HG03064 (cell line): ENCODE data around the gene GRM1.

Experiments used
- ATAC-seq: cut with Tn5 transposase; IDR thresholded peaks from one replicate; pipeline ENCODE4 v1.9.1; 2021; ENCODE audit warnings: low read depth; ENCODE audit not compliant: unreplicated experiment

Gene GRM1

DNA sequence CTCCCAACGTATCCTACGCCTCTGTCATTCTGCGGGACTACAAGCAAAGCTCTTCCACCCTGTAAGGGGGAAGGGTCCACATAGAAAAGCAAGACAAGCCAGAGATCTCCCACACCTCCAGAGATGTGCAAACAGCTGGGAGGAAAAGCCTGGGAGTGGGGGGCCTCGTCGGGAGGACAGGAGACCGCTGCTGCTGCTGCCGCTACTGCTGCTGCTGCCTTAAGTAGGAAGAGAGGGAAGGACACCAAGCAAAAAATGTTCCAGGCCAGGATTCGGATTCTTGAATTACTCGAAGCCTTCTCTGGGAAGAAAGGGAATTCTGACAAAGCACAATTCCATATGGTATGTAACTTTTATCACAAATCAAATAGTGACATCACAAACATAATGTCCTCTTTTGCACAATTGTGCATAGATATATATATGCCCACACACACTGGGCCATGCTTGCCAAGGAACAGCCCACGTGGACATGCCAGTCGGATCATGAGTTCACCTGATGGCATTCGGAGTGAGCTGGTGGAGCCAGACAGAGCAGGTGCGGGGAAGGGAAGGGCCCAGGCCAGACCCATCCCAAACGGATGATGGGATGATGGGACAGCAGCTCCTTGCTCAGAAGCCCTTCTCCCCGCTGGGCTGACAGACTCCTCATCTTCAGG, 406.0 kb downstream of the GRM1 start:
- no peak for ATAC-seq

DNA sequence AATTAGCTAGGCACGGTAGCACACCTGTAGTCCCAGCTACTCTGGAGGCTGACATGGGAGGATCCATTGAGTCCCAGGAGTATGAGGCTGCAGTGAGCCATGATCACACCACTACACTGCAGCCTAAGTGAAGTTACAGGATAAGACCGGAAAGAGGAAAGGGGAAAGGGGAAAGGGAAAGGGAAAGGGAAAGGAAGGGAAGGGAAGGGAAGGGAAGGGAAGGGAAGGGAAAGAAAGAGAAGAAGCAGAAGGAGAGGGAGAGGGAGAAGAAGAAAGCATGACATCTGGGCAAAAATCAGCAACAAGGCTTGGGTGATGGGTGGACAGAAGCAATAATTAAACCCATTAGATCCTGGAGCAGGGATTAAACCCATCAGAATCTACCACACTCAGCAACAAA, 413.0 kb downstream of the GRM1 start:
- ATAC-seq: no peak

DNA sequence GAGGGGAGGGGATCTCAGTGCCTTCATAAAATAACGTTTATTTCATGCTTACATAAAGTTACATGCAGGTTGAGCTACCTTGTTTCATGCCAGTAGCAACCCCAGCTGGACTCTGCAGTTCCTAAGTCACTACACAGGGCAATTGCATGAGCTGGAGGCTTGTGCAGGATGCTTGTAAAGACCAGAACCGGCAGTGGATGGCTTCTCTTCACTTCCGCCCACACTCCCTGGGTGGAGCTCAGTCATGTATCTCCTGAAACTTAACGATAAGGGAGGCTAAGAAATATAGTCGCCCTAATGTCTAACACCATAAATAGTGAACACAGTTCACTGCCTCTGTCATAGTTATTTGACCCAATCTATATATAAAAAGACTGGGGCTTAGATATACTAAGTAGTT, 415.3 kb downstream of the GRM1 start:
- no peak for ATAC-seq

DNA sequence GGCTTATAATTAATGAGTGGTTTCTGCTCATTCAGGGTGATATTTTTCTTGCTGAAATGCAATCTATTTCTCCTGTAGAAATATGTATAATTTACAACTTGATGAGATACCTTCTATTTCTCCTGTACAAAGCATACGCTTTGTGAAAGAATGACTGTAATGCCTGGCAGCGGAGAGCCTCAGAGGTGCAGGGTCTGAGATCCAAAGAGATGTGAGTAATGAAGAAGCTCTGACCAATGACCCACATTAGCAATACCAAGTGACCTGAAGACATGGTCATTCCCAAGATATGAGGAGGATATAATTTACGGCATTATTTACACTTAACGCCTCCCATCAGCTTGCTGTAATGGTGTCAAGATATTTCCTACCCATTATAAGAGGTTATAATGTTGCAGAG, 416.4 kb downstream of the GRM1 start:
- no peak for ATAC-seq

DNA sequence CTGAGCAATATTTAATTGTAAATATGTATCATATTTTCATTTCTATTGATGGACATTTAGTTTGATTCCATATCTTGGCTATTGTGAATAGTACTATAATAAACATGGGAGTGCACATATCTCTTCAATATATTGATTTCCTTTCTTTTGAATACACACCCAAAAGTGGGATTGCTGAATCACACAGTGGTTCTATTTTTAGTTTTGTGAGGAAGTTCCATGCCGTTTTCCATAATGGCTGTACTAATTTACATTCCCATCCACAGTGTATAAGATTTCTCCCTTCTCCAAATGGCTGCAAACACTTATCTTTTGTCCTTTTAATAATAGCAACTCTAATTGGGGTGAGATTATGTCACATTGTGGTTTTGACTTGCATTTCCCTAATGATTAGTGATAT, 428.0 kb downstream of the GRM1 start:
- ATAC-seq: no peak

DNA sequence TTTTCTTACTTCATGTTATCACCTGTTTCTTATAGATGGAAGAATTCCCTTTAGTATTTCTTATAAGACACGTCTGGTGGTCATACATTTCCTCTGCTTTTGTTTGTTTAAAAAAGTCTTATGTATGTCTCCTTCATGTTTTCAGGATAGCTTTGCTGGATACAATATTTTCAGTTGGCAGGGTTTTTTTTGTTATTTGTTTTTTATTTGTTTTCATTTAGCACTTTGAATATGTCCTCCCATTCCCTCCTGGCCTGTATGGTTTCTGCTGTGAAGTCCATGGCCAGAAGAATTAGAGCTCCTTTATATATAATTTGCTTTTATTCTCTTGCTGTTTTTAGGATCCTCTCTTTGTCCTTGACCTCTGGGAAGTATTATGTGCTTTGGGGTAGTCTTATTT, 432.1 kb downstream of the GRM1 start:
- no peak for ATAC-seq

DNA sequence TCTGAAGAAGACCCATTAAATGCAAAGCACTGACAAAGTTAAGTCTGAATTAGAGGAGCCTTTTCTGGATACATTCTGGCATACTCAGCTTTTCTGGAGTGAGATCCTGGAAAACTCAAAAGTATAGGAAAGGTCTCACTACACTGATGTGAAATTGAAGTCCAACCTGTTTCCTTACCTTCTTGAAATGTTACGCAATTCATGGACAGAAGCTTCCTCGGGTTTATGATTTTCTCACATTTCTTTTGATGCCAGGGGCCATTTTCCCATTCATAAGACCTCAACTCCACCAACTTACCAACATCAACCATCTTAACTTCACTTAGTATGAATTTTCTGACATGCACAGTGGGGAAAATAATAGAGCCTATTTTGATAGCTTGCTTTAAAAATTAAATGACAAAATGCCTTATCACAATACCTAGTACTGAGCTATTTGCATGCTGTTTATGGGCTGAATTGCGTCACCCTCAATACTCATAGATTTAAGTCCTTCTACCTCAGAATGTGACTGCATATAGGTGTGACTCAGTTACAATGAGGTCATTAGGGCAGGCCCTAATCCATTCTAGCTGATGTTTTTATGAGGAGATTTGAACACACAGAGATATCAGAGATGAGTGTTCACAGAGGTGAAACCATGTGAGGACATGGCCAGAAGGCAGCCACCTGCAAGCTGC, 441.4 kb downstream of the GRM1 start:
- ATAC-seq: no peak

DNA sequence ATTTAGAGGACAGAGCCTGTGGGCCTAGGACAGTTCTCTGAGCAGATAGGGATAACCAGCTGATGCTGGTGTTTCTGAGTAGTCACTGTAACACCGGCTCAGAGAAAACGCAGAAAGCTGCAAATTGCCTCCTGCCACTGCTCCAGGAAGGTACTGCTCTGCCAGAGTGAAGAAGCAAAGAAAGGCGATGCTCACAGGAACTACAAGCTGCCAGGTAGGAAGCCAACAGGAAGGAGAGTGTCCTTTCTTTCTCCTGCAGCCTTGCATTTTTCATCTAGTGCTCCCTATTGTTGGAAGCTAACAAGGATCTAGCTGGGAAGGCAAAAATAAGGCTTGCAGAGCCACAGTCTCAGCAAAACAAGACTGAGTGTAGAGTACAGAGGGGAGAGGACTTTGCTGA, 444.1 kb downstream of the GRM1 start:
- no peak for ATAC-seq

DNA sequence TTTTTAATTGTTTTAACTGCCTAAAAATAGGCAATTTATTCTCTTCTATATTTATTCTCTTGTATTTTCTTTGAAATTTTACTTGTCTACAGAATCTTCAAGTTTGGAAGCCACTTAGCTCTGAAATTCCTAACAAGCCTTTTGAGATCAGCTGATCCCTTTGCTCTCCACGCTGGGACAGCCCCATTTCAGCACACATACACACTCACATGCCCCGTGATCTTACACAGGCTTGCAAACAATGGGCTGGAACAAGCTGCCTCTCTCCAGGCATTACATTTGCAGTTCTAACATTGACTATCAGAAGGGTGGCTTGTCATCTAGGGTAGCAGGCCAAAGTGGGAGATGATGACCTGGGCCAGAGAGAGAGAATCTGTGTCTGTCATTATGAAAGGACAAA, 452.7 kb downstream of the GRM1 start:
- ATAC-seq: no peak

DNA sequence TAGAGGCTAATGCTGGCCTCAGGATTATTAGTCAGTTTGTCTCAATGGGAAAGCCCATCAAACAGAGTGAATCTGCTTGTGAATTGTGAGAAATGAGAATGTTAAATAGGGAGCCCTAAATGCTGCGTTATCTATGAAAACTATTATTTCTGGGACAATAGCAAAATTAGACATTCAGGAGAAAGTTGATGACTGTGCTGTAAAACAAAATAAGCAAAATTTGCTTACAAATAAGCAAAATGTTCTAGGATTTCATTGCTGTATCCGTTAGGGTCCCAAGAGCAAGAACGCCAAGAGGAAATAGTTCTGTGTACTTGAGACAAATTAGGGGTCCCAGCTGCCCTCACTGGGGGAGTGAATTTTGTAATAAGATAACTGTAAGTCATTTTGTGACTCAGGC, 455.5 kb downstream of the GRM1 start:
- ATAC-seq: no peak
